ENCODE measurements around the gene THEMIS.

Gene THEMIS

GRCh38 chr6:127844529-127844928 lies 56.3 kb downstream of the THEMIS start:
- no peak for TF ChIP-seq CTCF (IDR thresholded peaks at IDR 0.05; ENCODE audit: control insufficient read depth, insufficient read depth, low read depth, low read length, missing control alignments)
- DNase-seq (ENCODE audit: low read depth): no peak
- no peak overlapping the region for H3K4me3 ChIP-seq (ENCODE audit: control insufficient read depth, low read depth, low read length)

GRCh38 chr6:127843582-127843981 lies 57.3 kb downstream of the THEMIS start:
- TF ChIP-seq CTCF (IDR thresholded peaks at IDR 0.05; ENCODE audit: control insufficient read depth, insufficient read depth, low read depth, low read length, missing control alignments): no peak
- no peak for DNase-seq (ENCODE audit: low read depth)
- no peak overlapping the region for H3K4me3 ChIP-seq (ENCODE audit: control insufficient read depth, low read depth, low read length)

- no peak for TF ChIP-seq CTCF (IDR thresholded peaks at IDR 0.05; ENCODE audit: control insufficient read depth, insufficient read depth, low read depth, low read length, missing control alignments)
- no peak overlapping the region for H3K4me3 ChIP-seq (ENCODE audit: control insufficient read depth, low read depth, low read length)
- DNase-seq (ENCODE audit: low read depth): no peak
Observed at GRCh38 chr6:127842562-127842961, 58.3 kb downstream of the THEMIS start.

GRCh38 chr6:127841811-127842210 lies 59.0 kb downstream of the THEMIS start:
- no peak overlapping the region for H3K4me3 ChIP-seq (ENCODE audit: control insufficient read depth, low read depth, low read length)
- TF ChIP-seq CTCF (IDR thresholded peaks at IDR 0.05; ENCODE audit: control insufficient read depth, insufficient read depth, low read depth, low read length, missing control alignments): no peak
- DNase-seq (ENCODE audit: low read depth): no peak

- no peak overlapping the region for H3K4me3 ChIP-seq (ENCODE audit: control insufficient read depth, low read depth, low read length)
- DNase-seq (ENCODE audit: low read depth): no peak
- no peak for TF ChIP-seq CTCF (IDR thresholded peaks at IDR 0.05; ENCODE audit: control insufficient read depth, insufficient read depth, low read depth, low read length, missing control alignments)
Observed at GRCh38 chr6:127834136-127834535, 66.7 kb downstream of the THEMIS start.

- TF ChIP-seq CTCF (IDR thresholded peaks at IDR 0.05; ENCODE audit: control insufficient read depth, insufficient read depth, low read depth, low read length, missing control alignments): no peak
- H3K4me3 ChIP-seq (ENCODE audit: control insufficient read depth, low read depth, low read length): no peak overlapping the region
- no peak for DNase-seq (ENCODE audit: low read depth)
Observed at GRCh38 chr6:127833336-127833735, 67.5 kb downstream of the THEMIS start.

GRCh38 chr6:127832381-127832780 lies 68.5 kb downstream of the THEMIS start:
- DNase-seq (ENCODE audit: low read depth): no peak
- no peak for TF ChIP-seq CTCF (IDR thresholded peaks at IDR 0.05; ENCODE audit: control insufficient read depth, insufficient read depth, low read depth, low read length, missing control alignments)

More at GRCh38 chr6:127832381-127832780, 68.5 kb downstream of the THEMIS start:
- H3K4me3 ChIP-seq (ENCODE audit: control insufficient read depth, low read depth, low read length): no peak overlapping the region

Data from AG09309 (cell line).